Neural crest cell (in vitro differentiated cells): Measurements from ENCODE around the gene RGS10. TPM values are rescaled to one million over a fixed set of nuclear protein-coding genes. Genes with fewer than 3 reads are reported as not detected.

Experiments
- DNase-seq: peaks from one replicate; pipeline ENCODE4 v3.0.0; 2021; ENCODE audit warnings: low read depth, mixed read lengths, low spot score
- H3K27ac Mint-ChIP-seq: one replicate; pipeline ENCODE4 v1.8.0; 2021; ENCODE audit warnings: mild to moderate bottlenecking, mixed read lengths; ENCODE audit not compliant: unreplicated experiment
- H3K27me3 Mint-ChIP-seq: 2 replicates; pipeline ENCODE4 v1.8.0; 2021; ENCODE audit warnings: low read depth, mild to moderate bottlenecking, mixed read lengths
- H3K36me3 Mint-ChIP-seq: 2 replicates; pipeline ENCODE4 v1.8.0; 2021; ENCODE audit warnings: low read depth, mild to moderate bottlenecking, mixed read lengths
- H3K4me1 Mint-ChIP-seq: 2 replicates; pipeline ENCODE4 v1.8.0; 2021; ENCODE audit warnings: mixed read lengths
- H3K4me3 Mint-ChIP-seq: one replicate; pipeline ENCODE4 v1.8.0; 2021; ENCODE audit warnings: mild to moderate bottlenecking, mixed read lengths
- H3K9me3 Mint-ChIP-seq: 2 replicates; pipeline ENCODE4 v1.8.0; 2021; ENCODE audit warnings: mixed read lengths
- total RNA-seq: library from RNA; stranded (reverse); gene quantifications from 2 replicates; pipeline ENCODE4 v1.2.1, GENCODE V29; 2021
- TF ChIP-seq, protein P1 (sequence below): fragments of 200-600 bp; sonication (generic); conservative IDR thresholded peaks from 2 replicates; pipeline ENCODE4 v1.5.0; 2021; ENCODE audit warnings: antibody characterized with exemption, mild to moderate bottlenecking

RGS10 gene
- total RNA-seq, 1 donor from 2014 or later = 9.5 TPM

DNA sequence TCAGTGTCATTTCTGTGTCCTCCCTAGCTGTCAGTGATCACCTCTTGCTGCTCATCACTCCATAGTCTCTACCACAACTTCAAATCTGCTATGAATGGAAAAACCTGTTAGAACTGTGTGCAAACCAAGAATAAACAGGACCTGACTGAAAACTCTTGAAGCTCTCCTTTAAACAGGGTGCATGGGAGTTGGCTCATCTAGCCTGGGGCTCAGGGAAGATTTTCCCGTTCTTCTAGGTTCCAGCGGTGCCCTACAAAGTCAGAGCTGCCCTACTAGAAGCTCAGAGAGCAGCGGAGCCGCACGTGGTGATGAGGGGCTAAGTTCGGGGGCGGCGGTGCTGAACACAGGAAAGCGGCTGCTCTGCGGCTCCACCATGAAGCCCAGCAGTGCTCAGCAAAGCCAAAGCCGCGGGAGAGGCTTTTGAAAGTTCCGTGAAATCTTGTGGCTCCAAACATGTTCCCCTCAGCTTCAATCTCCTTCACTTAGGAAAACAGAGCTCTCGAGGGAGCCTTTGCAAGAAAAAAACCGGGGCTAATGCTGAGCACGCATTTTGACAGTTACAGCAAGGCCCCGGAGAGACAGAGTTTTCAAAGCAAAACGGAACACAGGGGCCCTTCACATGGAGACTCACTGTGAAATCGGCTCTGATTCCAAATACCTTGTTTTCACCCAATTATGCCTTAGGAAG, 30.5 kb downstream of the RGS10 start:
- Mint-ChIP-seq H3K9me3 (no peaks in the 10 kb centered on the region), H3K4me3 (no peak overlapping the region)
- no peak for DNase-seq

DNA sequence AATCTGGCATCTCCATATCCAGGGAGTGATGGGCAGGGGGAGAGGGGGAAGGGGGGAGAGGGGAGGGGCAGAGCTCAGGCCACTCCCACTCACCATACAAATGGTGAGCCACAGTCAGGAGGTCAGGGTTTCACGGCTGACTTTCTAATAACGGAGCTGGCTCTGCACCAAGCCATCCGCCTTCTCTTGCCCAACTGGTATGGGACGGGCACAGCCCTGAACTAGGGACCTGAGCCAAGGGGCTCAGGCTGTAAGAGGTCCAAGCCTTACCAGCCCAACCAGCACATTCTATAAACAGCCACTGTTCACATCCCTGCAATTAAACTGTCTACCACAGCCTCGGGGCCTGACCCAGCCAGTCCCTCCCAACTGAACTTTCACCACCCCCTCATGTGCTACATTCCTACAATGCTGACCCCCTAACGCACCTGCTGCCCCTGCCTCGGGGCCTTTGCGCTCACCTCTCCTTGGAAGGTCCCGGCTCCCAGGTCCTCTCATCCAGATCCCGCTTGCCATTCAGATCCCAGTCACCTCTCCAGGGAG, 32.5 kb downstream of the RGS10 start:
- Mint-ChIP-seq H3K27me3 (no peaks in the 10 kb centered on the region), H3K36me3 (no peaks in the 10 kb centered on the region), H3K4me1 (peaks cover 31% of the 10 kb centered on the region), H3K27ac (no peak overlapping the region), H3K9me3 (no peaks in the 10 kb centered on the region), H3K4me3 (no peak overlapping the region)
- TF ChIP-seq, protein P1, sequence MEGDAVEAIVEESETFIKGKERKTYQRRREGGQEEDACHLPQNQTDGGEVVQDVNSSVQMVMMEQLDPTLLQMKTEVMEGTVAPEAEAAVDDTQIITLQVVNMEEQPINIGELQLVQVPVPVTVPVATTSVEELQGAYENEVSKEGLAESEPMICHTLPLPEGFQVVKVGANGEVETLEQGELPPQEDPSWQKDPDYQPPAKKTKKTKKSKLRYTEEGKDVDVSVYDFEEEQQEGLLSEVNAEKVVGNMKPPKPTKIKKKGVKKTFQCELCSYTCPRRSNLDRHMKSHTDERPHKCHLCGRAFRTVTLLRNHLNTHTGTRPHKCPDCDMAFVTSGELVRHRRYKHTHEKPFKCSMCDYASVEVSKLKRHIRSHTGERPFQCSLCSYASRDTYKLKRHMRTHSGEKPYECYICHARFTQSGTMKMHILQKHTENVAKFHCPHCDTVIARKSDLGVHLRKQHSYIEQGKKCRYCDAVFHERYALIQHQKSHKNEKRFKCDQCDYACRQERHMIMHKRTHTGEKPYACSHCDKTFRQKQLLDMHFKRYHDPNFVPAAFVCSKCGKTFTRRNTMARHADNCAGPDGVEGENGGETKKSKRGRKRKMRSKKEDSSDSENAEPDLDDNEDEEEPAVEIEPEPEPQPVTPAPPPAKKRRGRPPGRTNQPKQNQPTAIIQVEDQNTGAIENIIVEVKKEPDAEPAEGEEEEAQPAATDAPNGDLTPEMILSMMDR = no peak
- no peak for DNase-seq

More for the DNA sequence above, 30.5 kb downstream of the RGS10 start:
- Mint-ChIP-seq H3K27me3 (no peaks in the 10 kb centered on the region), H3K36me3 (no peaks in the 10 kb centered on the region), H3K27ac (no peak overlapping the region), H3K4me1 (peaks cover 36% of the 10 kb centered on the region)
- TF ChIP-seq, protein P1 = no peak

DNA sequence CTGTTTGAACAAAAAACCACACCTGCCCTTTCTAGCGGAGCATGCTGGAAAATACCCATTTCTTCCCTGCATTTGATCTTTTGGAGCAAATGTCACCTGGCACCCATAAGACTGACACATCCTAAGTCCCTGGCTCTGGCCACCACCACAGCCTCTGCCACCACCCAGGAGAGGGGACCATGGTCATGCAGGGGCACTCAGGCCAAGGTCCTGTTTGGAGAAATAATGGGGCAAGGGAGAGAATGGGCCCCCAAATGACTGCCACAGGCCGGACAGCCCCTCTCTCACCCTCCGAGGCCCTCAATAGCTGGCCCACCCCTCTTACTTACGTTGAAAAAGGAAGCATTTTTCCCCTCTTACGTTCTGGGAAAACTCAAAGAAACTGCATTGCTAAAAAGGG, 35.4 kb downstream of the RGS10 start:
- TF ChIP-seq, protein P1 = no peak
- H3K27me3 Mint-ChIP-seq = no peaks in the 10 kb centered on the region
- no peak overlapping the region for H3K4me3 Mint-ChIP-seq
- no peaks in the 10 kb centered on the region for H3K9me3 Mint-ChIP-seq
- H3K27ac Mint-ChIP-seq = no peak overlapping the region
- H3K4me1 Mint-ChIP-seq = peaks cover 24% of the 10 kb centered on the region
- H3K36me3 Mint-ChIP-seq = no peaks in the 10 kb centered on the region
- DNase-seq = no peak

DNA sequence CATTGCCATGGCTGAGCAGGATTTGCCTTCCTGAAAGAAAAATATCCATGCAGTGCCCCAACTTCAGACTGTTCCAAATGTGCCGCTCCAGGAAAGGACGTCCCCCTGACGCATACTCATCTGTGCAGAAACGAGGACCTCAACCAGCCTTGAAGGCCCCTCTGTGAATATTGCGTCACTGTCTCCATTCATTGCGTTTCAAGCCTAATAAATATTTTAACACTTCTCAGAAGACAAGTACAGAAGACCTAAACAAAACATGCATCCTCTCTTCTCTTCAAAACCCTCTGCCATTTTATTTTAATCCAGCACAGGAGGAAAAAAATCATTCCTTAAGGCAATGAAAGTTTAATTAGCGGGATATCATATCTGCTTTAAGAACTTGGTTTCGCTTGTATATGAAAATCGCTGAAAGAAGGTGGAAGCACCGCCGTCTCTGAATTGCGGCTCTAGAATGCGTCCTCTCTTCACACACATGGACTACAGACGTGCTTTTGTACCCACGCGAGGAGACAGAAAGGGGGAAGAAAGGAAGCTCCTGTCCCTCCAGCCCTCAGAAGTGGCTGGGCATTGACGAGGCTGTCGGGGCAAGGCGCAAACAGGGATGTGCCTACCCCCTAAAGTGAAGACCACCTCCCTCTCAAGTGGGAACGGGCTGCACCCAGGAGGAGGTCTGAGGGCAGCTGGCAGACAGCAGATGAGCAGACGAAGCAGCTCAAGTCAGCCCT, 36.8 kb downstream of the RGS10 start:
- H3K27ac Mint-ChIP-seq = no peak overlapping the region
- H3K4me1 Mint-ChIP-seq = peaks cover 23% of the 10 kb centered on the region
- H3K9me3 Mint-ChIP-seq = no peaks in the 10 kb centered on the region
- TF ChIP-seq, protein P1 = no peak
- DNase-seq = no peak
- H3K27me3 Mint-ChIP-seq = no peaks in the 10 kb centered on the region
- H3K4me3 Mint-ChIP-seq = no peak overlapping the region
- no peaks in the 10 kb centered on the region for H3K36me3 Mint-ChIP-seq

DNA sequence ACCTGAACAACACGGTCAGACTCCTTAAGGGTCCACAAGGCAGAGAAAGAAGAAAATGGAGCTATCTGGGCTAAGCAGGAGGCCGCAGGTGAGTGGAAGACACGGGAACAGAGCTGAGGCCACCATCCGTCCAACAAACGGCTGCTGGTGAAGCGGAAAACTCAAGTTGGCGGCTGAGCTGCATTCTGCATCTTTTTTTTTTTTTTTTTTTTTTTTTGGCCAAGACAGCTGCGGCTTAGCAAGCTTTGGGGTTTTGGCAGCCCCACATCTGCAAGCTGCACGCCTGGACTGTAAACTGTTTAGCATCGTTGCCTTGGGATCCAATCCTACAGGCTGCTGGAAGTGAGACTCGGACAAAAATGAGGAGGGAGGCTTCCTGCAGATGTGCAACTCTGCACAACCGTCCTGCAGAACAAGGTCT, 37.4 kb downstream of the RGS10 start:
- Mint-ChIP-seq H3K36me3 (no peaks in the 10 kb centered on the region), H3K4me1 (peaks cover 24% of the 10 kb centered on the region), H3K9me3 (no peaks in the 10 kb centered on the region), H3K27ac (peak overlapping the region; percentile 73), H3K27me3 (no peaks in the 10 kb centered on the region), H3K4me3 (no peak overlapping the region)
- TF ChIP-seq, protein P1 = no peak
- no peak for DNase-seq
